HS-27A (cell line): ENCODE data around the gene SLC24A1.
A peak's percentile ranks its signal among the peaks of the same experiment; 100 is the strongest.

Experiments used
- DNase-seq: peaks from one replicate; pipeline ENCODE4 v3.0.0-alpha.2; 2012; ENCODE audit warnings: low read depth, missing footprints

Gene SLC24A1

DNA sequence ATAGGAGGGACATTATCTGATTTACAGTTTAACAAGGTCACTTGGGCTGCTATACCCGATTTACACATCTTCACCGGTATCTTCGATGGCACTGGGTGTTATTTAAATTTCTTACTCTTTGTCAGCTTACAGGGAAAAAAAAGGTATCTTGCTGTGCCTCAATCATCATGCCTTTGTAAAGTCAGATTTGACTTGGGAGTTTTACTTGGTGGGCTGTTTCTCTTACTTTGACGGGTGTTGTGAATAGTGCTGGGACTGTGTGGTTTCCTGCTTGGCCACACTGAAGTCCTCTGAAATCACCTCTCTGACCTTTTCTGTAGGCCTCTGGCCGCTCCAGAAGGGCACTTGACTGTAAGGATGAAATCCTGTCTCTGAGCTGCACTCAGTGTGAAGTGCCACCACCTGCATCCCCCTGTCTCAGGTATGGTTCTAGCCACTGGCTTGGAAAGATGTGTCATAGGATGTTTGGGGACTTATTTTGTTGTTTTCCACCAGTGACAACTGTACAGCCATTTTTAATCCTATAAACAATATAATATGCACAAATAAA lies 3.1 kb upstream of the SLC24A1 start:
- no peak for DNase-seq

GRCh38 chr15:65619626-65620290 lies 2.0 kb upstream of the SLC24A1 start:
- DNase-seq = no peak

- DNase-seq = no peak
Measured at GRCh38 chr15:65620833-65621232, 905 bp upstream of the SLC24A1 start.

DNA sequence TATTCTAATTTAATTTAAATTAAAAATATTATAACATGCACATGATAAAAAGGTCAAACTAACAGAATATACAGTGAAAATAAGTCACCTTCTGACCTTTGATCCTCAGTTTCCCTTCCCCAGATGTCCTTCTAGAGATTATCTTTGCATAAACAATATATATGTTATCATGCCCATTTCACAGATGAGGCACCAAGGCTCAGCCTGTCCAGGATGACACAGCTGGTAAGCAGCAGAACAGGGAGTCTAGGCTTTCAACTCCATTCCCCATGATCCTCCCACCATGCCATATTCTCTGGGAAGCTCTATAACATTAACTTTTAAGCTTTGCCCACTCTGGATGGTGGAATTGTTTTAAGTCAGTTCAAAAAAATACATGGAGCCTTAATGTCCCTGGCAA lies 1.4 kb downstream of the SLC24A1 start:
- DNase-seq = no peak

GRCh38 chr15:65626856-65627255 lies 5.1 kb downstream of the SLC24A1 start:
- DNase-seq = no peak

GRCh38 chr15:65629548-65629947 lies 7.8 kb downstream of the SLC24A1 start:
- no peak for DNase-seq

DNA sequence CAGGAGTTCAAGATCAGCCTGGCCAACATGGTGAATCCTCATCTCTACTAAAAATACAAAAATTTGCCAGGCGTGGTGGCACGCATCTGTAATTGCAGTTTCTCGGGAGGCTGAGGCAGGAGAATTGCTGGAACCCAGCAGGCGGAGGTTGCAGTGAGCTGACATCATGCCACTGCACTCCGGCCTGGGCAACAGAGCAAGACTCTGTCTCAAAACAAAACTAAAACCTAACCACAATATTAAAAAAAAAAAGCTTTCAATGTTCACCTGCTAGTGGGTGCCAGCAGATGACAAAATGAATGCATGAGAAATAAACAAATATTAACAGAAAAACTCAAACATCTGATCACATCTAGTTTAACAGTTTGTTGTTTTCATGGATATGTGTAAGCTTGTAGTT lies 9.0 kb downstream of the SLC24A1 start:
- no peak for DNase-seq

- no peak for DNase-seq
Measured at GRCh38 chr15:65631503-65631902, 9.8 kb downstream of the SLC24A1 start.

DNA sequence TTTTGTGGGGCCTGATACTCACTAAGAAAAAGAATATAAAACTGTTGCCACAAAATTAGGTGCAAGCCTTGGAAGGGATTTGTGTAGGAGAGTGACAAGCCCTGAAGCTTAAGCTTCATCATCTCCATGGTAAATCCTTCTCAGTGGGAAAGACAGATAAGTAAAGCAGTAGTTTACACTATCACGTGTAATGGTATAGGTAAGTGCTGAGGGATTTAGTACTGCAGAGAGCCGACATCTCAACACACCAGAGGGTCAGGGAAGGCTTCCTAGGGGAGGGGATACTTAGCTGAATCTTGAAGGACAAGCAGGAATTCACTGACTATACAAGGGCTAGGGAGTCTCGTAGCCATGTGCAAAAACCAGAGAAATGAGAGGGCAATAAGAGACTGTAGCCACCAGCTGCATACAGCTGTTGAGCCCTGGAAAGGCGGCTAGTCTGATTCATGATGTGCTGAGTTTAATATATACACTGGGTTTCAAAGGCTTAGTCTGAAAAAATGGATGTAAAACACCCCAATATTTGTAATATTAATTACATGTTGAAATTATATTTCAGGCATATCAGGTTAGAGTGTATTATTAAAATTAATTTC lies 11.1 kb downstream of the SLC24A1 start:
- DNase-seq = no peak

GRCh38 chr15:65633752-65634151 lies 12.0 kb downstream of the SLC24A1 start:
- DNase-seq = no peak

- no peak for DNase-seq
Measured at GRCh38 chr15:65634356-65634755, 12.6 kb downstream of the SLC24A1 start.

DNA sequence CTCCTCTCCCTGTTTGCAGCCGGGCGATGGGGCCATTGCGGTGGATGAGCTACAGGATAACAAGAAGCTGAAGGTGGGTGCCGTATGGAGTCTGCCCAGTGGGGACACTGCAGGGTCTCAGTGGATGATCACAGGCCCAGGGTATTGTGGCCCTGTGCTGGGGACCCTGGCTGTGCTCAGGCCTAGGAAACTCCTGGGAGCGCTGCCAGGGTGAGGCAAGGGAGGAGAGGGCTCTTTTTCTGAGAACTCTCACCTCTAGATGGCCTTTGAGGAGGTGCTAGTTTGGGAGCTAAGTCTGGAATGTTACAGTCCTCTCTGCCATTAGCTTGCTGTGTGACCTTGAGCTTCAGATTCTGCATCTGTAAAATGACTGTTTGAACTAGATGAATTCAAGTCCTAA lies 16.4 kb downstream of the SLC24A1 start:
- no peak for DNase-seq

DNA sequence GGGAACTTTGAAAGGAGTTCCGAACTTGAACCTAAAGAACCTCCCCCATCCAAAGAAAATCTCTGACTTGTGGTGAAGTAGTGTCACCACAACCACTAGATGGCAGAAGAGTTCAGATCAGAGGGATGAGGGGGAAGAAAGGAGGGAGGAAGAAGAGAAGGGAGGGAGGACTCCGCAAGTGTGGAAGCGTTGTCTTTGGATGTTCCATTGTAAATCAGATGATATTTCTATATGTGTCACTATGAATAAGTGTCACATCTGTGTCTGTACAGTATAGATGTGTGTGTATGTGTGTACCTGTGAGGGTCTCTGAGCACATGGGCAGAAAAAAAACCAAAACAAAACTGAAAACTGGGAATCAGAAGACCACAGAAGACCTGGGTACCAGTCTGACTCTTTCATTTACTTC lies 16.9 kb downstream of the SLC24A1 start:
- DNase-seq = peak; percentile 67

- no peak for DNase-seq
Measured at GRCh38 chr15:65639509-65639908, 17.8 kb downstream of the SLC24A1 start.

- DNase-seq = no peak
Measured at GRCh38 chr15:65641768-65642475, 20.2 kb downstream of the SLC24A1 start.

GRCh38 chr15:65642594-65642993 lies 20.9 kb downstream of the SLC24A1 start:
- no peak for DNase-seq

DNA sequence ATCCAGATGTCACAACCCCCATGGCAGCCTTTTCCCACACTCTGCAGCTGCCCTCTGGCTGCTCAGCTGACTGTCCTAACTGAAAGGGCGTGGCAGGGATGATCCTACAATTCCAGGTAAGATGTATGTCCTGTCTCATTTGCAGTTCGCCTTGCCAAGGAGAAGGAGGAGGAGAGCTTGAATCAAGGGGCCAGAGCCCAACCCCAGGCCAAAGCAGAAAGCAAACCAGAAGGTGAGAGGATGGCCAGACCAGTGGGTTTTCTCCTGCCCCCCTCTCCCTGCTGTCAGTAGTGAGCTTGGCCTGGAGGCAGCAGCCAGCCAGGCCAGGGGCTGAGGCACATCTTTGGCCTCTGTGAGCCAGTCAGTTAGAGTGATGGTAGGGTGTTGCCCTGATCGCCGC lies 22.5 kb downstream of the SLC24A1 start:
- no peak for DNase-seq

GRCh38 chr15:65645392-65645791 lies 23.7 kb downstream of the SLC24A1 start:
- DNase-seq = no peak

DNA sequence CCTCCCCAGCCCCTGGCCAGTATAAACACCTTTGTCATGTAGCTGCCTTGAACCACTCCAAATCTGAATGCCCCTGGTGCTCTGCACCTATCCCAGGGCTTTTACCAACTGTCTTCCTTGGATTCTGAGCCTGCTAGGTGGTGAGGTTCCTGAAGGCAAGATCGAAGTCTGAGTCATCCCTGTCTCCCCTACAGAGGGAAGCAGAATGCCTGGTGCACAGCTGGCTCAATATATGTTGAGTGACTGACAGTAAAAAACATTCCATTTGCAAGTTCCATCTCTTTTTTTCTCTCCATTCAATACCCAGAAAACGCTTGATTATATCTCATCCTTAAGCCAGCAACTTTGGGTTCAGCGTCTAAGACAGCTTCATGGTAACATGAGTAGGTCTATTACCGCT lies 24.7 kb downstream of the SLC24A1 start:
- DNase-seq = peak; percentile 7

- no peak for DNase-seq
Measured at GRCh38 chr15:65650312-65651041, 28.7 kb downstream of the SLC24A1 start.

GRCh38 chr15:65651042-65651322 lies 29.2 kb downstream of the SLC24A1 start:
- DNase-seq = no peak

DNA sequence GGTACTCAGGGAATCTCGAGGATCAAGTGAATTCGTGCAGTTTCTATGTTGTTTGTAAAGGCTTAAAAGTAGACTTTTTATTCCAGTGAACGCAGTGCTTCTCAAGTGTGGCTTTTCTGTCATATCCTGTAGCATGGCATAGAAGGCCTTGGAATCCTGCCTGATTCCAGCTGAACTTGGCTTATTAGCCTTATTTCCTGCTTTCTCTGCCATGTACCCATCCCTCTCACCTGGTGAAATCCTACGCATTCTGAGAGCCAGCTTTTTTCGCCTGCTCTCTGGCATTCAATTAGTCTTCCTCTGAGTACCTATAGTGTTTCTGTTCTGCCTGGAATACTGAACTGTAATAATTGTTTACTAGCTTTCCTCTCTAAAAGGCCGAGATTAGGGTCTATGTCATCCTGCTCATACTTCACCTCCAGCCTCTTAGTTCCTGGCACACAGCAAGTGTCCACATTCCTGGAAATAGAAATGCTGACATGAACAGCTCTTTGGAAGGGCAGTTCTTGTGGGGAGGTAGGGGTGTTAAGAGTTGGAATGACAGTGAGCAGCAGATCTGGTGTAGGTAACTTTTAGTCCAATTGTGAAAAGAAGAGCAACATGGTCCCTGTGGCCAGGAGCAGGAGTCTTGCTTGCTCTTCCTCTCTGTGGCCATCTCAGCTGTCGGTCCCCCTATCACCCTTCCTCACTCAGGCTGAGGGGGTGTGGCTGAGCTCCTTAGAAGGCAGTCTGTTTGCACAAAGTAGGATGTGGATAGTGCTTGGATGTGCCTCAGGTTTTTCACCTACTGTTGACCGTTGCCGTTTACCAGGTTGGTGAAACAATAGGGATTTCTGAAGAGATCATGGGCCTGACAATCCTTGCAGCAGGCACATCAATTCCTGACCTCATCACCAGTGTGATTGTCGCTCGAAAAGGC lies 30.4 kb downstream of the SLC24A1 start:
- DNase-seq = no peak
